Measurements from ENCODE around the gene MRPL23.

The MRPL23 gene

GRCh38 chr11:1998290-1998689 lies 51.2 kb downstream of the MRPL23 start:
- ATAC-seq, result peak in 1 of 2 donors; percentile 18

GRCh38 chr11:1998861-1999260 lies 51.7 kb downstream of the MRPL23 start:
- no peak for ATAC-seq

- peak; percentile 39 to 48 for ATAC-seq
Measured at GRCh38 chr11:2002042-2002776, 55.1 kb downstream of the MRPL23 start.

GRCh38 chr11:2002807-2003206 lies 55.7 kb downstream of the MRPL23 start:
- peak; percentile 57 to 62 for ATAC-seq

- ATAC-seq, result no peak
Measured at GRCh38 chr11:2004466-2004865, 57.3 kb downstream of the MRPL23 start.
